Pancreas (tissue), 10 donors: ENCODE measurements around the gene FSTL4. TPM values are rescaled to one million over a fixed set of nuclear protein-coding genes. Genes with fewer than 3 reads are reported as not detected.

ENCODE experiments used
- ATAC-seq, 4 donors: fragments of 200-7000 bp; cut with Tn5 transposase; one replicate each; pipeline versions ENCODE4 v1.8.0 to v1.9.1; 2020; ENCODE audit warnings: mild to moderate bottlenecking in 4 of 4, moderate library complexity in 4 of 4
- DNase-seq, 6 donors: peaks; one replicate each; pipeline ENCODE4 v3.0.0-alpha.2; 2020
- FAIRE-seq: peaks from 2 replicates; lab custom pipeline; 2012; peaks lifted over from hg19 to GRCh38; lab: Jason Lieb, UNC
- H3K27ac ChIP-seq, 4 donors: fragments of 200-600 bp; sonication (generic); 1 replicate in 3 of 4; 2 replicates in 1 of 4; pipeline versions ENCODE4 v1.5.0 to v1.8.0; 2020
- H3K27me3 ChIP-seq, 4 donors: fragments of 200-600 bp; one replicate each; pipeline ENCODE4 v1.8.0; 2021
- H3K36me3 ChIP-seq, 3 donors: fragments of 200-600 bp; sonication (generic) in 1 of 3; one replicate each; pipeline versions ENCODE4 v1.5.0 to v1.8.0; 2020 to 2021
- H3K4me1 ChIP-seq, 3 donors: fragments of 200-600 bp; one replicate each; pipeline ENCODE4 v1.8.0; 2021
- H3K4me3 ChIP-seq, 4 donors: fragments of 200-600 bp; sonication (generic) in 2 of 4; one replicate each; pipeline versions ENCODE4 v1.5.0 to v1.8.0; 2020 to 2021
- H3K9me3 ChIP-seq, 4 donors: fragments of 200-600 bp; one replicate each; pipeline ENCODE4 v1.8.0; 2021
- WGBS, 2 donors: extraction: QIAGEN DNeasy Blood & Tissue Kit; methylation state at CpG; one replicate each; pipeline ENCODE4 v1.1.7; 2013; 5-methylcytosine and 5-hydroxymethylcytosine counted together
- intact Hi-C, 3 donors: fragments of 100-400 bp; cut with DNase I; formaldehyde crosslinking; loops; one replicate each; pipeline versions ENCODE4 v1.11.1 to v1.14.2; 2022
- polyA plus RNA-seq, 2 donors: library from polyadenylated mRNA; stranded (reverse); fragments of 200-250 nt; gene quantifications; one replicate each; pipeline ENCODE4 v1.2.3, GENCODE V29; 2013
- total RNA-seq, 6 donors: library from RNA; stranded (reverse); fragmentation: NEBNext Ultra II Directional in 4 of 6; extraction: Animal tissue kit (Norgen Biotek cat#: 25700) in 4 of 6; gene quantifications; one replicate each; pipeline versions ENCODE4 v1.2.1 to v1.2.4, GENCODE V29; 2021 to 2023
- TF ChIP-seq, protein P1 (sequence below), 4 donors: fragments of 200-600 bp; sonication (generic) in 3 of 4; IDR thresholded peaks; one replicate each; pipeline versions ENCODE4 v1.5.0 to v1.8.0; 2021; ENCODE audit warnings: antibody characterized with exemption in 4 of 4
- donor health status: healthy with polysubstance abuse.
- donor health status: DM: no; HTN: no; CAD: no; lungs with moderate emphysema.
- donor health status: DM: no; HTN: no; CAD: no.
- donor health status: control.
- donor health status: control.
- donor health status: Bipolar disorder and iron deficiency.
- donor health status: DM: yes; HTN: yes; CAD: no.
- donor health status: DM: no; HTN: no; CAD: no.
- donor health status: DM: no; HTN: no; CAD: no.
- donor health status: DM: yes; HTN: yes; CAD: no.

Gene FSTL4
- total and polyA plus RNA-seq, 8 donors, result 0.68 to 2.4 (median 1.4) TPM

DNA sequence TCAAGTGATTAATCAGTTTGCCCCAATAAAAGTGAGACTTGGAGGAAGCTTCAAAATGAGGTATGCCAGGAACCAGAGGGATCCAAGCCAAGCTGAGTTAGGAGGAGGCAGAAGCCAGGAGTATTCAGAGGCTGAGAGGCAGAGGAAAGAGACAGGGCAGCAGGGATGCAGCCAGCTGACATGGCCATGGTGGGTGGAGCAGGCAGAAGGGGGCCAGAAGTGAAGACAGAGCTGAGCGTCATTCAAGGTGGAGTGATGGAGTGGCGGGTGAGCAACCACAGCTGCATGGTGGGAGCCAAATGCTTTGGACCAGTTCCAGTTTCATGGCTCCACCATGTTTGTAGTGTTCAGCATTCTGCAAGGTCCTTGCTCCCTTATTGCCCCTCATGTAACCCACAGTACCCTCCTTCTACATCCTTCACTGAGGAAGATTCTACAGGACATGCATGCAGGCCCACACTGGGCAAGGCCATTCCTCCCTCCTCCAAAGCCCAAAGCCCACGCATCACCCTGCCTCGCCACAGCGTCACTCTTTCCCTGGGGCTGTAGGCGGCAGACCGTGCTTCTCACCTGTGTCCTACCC is 100.6 kb downstream of the FSTL4 start:
- no peak for ATAC-seq
- Histone ChIP-seq H3K27ac (no peak overlapping the region), H3K36me3 (no peaks in the 10 kb centered on the region), H3K27me3 (no peaks in the 10 kb centered on the region), H3K9me3 (no peaks in the 10 kb centered on the region), H3K4me1 (no peaks in the 10 kb centered on the region), H3K4me3 (no peak overlapping the region)
- intact Hi-C loops, result no loop called here
- WGBS, 2 donors, result 92 to 97% methylated on average over 7 of the region's 7 CpGs
- FAIRE-seq, result no peak
- TF ChIP-seq, protein P1, sequence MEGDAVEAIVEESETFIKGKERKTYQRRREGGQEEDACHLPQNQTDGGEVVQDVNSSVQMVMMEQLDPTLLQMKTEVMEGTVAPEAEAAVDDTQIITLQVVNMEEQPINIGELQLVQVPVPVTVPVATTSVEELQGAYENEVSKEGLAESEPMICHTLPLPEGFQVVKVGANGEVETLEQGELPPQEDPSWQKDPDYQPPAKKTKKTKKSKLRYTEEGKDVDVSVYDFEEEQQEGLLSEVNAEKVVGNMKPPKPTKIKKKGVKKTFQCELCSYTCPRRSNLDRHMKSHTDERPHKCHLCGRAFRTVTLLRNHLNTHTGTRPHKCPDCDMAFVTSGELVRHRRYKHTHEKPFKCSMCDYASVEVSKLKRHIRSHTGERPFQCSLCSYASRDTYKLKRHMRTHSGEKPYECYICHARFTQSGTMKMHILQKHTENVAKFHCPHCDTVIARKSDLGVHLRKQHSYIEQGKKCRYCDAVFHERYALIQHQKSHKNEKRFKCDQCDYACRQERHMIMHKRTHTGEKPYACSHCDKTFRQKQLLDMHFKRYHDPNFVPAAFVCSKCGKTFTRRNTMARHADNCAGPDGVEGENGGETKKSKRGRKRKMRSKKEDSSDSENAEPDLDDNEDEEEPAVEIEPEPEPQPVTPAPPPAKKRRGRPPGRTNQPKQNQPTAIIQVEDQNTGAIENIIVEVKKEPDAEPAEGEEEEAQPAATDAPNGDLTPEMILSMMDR (IDR thresholded peaks at IDR 0.05), result no peak
- DNase-seq, result no peak

DNA sequence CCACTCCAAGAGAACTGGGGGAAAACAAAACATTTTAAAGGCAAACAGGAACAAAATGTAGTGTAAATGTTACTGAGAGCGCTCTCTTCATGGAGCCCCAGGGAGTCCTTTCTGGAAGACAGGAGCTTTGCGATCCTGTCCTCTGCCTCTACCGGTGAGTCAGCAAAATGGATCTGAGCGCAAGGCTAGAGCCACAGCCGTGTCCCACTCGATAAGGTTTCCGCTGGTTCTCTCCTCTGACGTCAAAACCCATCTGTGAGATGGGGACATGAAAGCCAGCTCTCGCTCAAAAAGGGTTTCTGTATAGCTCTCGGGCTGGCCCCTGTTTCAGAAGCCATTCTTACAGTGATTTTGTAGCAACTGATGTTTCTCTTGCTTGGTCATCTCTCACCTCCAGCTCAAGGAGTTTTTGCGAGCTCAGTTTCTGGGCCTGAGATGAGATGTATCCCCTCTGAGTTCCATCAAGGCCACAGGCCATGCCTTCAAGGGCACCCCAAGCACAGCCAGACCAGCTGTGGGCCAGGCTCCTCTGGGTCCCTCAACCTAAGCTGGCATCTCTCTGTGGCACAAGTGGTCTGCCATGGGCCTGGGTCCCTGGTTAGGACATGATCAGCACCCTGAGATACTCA is 101.6 kb downstream of the FSTL4 start:
- TF ChIP-seq, protein P1 (IDR thresholded peaks at IDR 0.05), result no peak
- 92 to 95% methylated on average over 11 of the region's 11 CpGs for WGBS, 2 donors
- no peak for DNase-seq
- Histone ChIP-seq H3K36me3 (no peaks in the 10 kb centered on the region), H3K27ac (no peak overlapping the region), H3K4me1 (no peaks in the 10 kb centered on the region), H3K27me3 (no peaks in the 10 kb centered on the region), H3K4me3 (no peak overlapping the region), H3K9me3 (no peaks in the 10 kb centered on the region)
- no peak for ATAC-seq
- intact Hi-C loops, result no loop called here
- no peak for FAIRE-seq

DNA sequence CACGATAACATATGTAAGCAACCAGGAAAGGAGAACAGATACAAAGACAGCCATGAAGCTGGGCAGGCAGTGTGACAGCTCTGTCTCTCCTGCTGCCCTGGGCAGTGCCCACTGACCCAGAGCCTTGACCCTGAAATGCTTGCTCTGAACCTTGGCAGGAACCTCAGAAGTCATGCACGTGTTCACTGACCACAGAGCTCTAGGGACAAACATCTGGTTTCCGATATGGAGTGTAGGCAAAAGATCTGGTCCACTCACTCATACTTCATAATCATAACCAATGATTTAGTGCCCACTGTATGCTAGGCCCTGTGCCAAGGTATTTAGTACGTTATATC is 102.6 kb downstream of the FSTL4 start:
- ATAC-seq (no peak), FAIRE-seq (no peak), DNase-seq (no peak)
- no peaks in the 10 kb centered on the region for H3K9me3 ChIP-seq
- no peak overlapping the region for H3K27ac ChIP-seq
- 83 to 88% methylated on average over 4 of the region's 4 CpGs for WGBS, 2 donors
- H3K4me3 ChIP-seq, result no peak overlapping the region
- TF ChIP-seq, protein P1 (IDR thresholded peaks at IDR 0.05), result no peak
- H3K36me3 ChIP-seq, result no peaks in the 10 kb centered on the region
- no peaks in the 10 kb centered on the region for H3K4me1 ChIP-seq
- no peaks in the 10 kb centered on the region for H3K27me3 ChIP-seq
- intact Hi-C loops, result no loop called here

DNA sequence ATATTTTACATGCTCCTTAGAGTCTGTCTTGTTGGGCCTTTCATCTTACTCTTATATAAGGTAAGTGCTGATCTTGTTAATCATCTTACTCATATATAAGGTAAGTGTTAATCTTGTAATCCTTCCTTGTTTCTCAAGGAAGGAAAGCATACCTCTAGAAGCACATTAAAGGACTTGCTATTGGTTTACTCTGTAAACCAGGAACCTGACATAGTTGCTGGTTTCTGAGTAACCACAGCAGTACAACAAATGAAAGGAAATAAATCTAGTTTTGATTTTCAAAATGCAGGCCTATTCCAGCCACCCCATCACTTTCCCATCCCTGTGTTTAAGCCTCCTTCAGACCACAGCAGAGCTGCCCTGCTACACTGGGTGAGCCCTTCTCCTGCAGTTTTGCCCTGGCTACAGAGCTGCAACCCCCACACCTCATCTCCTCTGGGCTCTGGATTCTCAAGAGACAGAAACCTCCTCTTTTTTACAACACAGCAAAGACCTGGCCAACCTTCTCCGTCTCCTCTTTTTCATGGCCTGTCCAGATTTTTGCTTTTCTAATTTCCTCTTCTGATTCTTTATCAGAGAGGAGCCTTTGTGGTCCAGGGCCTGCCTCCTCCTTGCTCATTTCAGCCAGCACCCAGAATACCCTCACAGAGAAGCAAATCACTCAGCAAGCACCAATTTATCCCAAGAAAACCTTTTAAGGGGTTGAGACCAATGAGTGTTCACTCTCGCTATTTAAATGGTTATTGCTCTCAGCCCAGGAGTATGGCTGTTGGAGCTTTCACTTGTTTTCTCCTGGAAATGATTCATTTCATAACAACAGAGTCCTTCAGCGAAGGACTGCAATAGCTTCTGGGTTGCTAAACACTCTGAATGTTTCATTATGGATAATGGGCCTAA is 103.2 kb downstream of the FSTL4 start:
- Histone ChIP-seq H3K36me3 (no peaks in the 10 kb centered on the region), H3K9me3 (no peaks in the 10 kb centered on the region), H3K4me3 (no peak overlapping the region), H3K27me3 (no peaks in the 10 kb centered on the region), H3K4me1 (no peaks in the 10 kb centered on the region), H3K27ac (no peak overlapping the region)
- no peak for FAIRE-seq
- 87 to 88% methylated on average over 3 of the region's 3 CpGs for whole genome bisulfite sequencing, 2 donors
- intact Hi-C loops, result no loop called here
- peak in 1 of 4 donors; percentile 26 for ATAC-seq
- no peak for DNase-seq
- TF ChIP-seq, protein P1 (IDR thresholded peaks at IDR 0.05), result no peak
